ENCODE measurements around the gene NCOA3. TPM values are rescaled to one million over a fixed set of nuclear protein-coding genes. Genes with fewer than 3 reads are reported as not detected.
"Not testable (repeated sequence)": the region's sequence is repeated elsewhere in the genome, so short reads cannot be mapped to it uniquely, and the experiment has no call there.

The NCOA3 gene
- total RNA-seq, 1 donor = 53.3 TPM

- H3K4me3 ChIP-seq (ENCODE audit: low read depth, low read length) = peak overlapping the region; percentile 89
- DNase-seq (ENCODE audit: low read depth) = peak; percentile 42
- no peak for TF ChIP-seq CTCF (IDR thresholded peaks at IDR 0.05; ENCODE audit: insufficient read depth, low read length)
These were observed 588 bp upstream of the NCOA3 start for GRCh38 chr20:47501116-47501481.

GRCh38 chr20:47502271-47503239, 868 bp downstream of the NCOA3 start:
- TF ChIP-seq CTCF (IDR thresholded peaks at IDR 0.05; ENCODE audit: insufficient read depth, low read length) = peak; percentile 7
- H3K4me3 ChIP-seq (ENCODE audit: low read depth, low read length) = peak overlapping the region; percentile 89
- DNase-seq (ENCODE audit: low read depth) = peak; percentile 63

GRCh38 chr20:47503685-47504084, 2.0 kb downstream of the NCOA3 start:
- TF ChIP-seq CTCF (IDR thresholded peaks at IDR 0.05; ENCODE audit: insufficient read depth, low read length) = no peak
- H3K4me3 ChIP-seq (ENCODE audit: low read depth, low read length) = peak overlapping the region; percentile 89
- no peak for DNase-seq (ENCODE audit: low read depth)

GRCh38 chr20:47506335-47506734, 4.6 kb downstream of the NCOA3 start:
- DNase-seq (ENCODE audit: low read depth) = no peak
- H3K4me3 ChIP-seq (ENCODE audit: low read depth, low read length) = no peak overlapping the region
- no peak for TF ChIP-seq CTCF (IDR thresholded peaks at IDR 0.05; ENCODE audit: insufficient read depth, low read length)

GRCh38 chr20:47506850-47507249, 5.2 kb downstream of the NCOA3 start:
- no peak for TF ChIP-seq CTCF (IDR thresholded peaks at IDR 0.05; ENCODE audit: insufficient read depth, low read length)
- no peak for DNase-seq (ENCODE audit: low read depth)
- no peak overlapping the region for H3K4me3 ChIP-seq (ENCODE audit: low read depth, low read length)

GRCh38 chr20:47507275-47507981, 5.7 kb downstream of the NCOA3 start:
- DNase-seq (ENCODE audit: low read depth); H3K4me3 ChIP-seq (ENCODE audit: low read depth, low read length): not testable (repeated sequence)

GRCh38 chr20:47508278-47508677, 6.6 kb downstream of the NCOA3 start:
- DNase-seq (ENCODE audit: low read depth) = no peak
- no peak for TF ChIP-seq CTCF (IDR thresholded peaks at IDR 0.05; ENCODE audit: insufficient read depth, low read length)
- H3K4me3 ChIP-seq (ENCODE audit: low read depth, low read length) = no peak overlapping the region

Data from fibroblast of the aortic adventitia (primary cell).